Posterior cingulate gyrus (tissue), 11 donors: Measurements from ENCODE around the gene TEKT4.
A peak's percentile ranks its signal among the peaks of the same experiment; 100 is the strongest.
"Not testable (repeated sequence)": the region's sequence is repeated elsewhere in the genome, so short reads cannot be mapped to it uniquely, and the experiment has no call there.

Experiments used
- DNase-seq, 10 donors: peaks; one replicate each; pipeline versions ENCODE4 v3.0.0 to v3.0.0-alpha.2; 2020 to 2021; ENCODE audit warnings: mixed read lengths in 3 of 10
- intact Hi-C: fragments of 100-400 bp; cut with DNase I; formaldehyde crosslinking; loops from one replicate; pipeline ENCODE4 v1.15.1; 2023

TEKT4 gene, protein sequence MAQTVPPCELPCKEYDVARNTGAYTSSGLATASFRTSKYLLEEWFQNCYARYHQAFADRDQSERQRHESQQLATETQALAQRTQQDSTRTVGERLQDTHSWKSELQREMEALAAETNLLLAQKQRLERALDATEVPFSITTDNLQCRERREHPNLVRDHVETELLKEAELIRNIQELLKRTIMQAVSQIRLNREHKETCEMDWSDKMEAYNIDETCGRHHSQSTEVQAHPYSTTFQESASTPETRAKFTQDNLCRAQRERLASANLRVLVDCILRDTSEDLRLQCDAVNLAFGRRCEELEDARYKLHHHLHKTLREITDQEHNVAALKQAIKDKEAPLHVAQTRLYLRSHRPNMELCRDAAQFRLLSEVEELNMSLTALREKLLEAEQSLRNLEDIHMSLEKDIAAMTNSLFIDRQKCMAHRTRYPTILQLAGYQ

DNA sequence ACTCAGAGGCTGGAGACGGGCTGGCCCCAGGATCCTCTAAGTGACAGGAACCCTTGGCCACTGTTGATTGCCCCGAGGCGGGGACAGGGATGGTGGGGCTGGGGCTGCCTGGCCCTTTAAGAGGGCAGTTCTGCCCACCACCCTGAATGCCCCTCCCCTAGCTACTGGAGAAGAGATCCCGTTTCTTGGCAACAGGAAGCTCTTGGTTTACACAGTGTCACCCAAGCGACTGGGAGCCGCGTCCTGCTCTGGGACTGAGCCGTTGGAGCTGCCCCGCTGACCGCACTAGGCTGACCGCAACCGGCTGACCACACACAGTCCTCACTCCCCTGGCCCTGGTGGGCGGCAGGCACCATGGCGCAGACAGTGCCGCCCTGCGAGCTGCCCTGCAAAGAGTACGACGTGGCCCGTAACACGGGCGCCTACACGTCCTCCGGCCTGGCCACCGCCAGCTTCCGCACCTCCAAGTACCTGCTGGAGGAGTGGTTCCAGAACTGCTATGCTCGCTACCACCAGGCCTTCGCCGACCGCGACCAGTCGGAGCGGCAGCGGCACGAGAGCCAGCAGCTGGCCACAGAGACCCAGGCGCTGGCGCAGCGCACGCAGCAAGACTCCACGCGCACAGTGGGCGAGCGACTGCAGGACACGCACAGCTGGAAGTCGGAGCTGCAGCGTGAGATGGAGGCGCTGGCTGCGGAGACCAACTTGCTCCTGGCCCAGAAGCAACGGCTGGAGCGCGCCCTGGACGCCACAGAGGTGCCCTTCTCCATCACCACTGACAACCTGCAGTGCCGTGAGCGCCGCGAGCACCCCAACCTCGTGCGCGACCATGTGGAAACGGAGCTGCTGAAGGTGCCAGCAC lies at the start of gene TEKT4:
Gene TEKT4, plus strand, starts transcription at position 205 of the 862 bp plus-strand sequence. Its CDS starts 150 bp downstream, at position 355.
- intact Hi-C loops: no loop called here
- DNase-seq: peak in 3 of 10 donors; percentile 27 to 88 (median 64)

DNA sequence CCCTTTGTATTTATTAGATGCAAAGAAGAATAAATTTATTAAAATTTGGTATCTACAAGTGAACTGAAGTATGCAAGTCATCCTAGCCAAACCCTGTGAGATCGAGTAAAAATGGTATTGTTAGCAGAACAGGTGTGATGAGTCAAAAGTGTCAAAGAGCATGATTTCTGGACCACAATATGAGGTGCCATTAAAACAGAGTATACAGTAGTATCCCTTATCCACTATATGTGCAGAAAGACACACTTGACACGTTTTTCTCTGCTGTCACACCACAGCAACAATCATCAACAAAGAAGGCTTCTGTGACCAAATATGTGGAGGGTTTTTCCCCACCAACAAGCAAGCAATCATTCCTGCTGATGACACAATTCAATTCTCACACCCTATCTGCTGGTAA lies 32.0 kb upstream of the TEKT4 start:
- DNase-seq, intact Hi-C loops: not testable (repeated sequence)

DNA sequence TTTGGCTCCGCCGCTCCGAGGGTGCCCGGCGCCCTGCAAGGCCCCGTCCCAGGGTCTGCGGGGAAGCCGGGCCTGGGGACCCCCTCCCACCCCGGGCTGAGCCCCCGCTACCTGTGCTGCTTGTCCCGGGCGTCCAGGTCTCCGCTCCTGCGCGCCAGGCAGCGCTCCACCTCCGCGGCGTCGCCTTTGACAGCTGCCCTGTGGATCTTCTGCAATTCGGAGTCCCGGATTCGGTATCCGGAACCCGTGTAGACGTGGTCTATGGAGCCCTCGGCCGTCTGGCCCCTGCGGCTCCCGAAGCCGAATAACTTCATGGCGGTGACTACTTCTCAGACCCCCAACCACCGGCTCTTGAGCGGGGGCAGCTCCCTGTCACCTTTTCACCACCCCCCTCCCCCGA lies 14.4 kb upstream of the TEKT4 start:
- peak in 4 of 10 donors; percentile 17 to 70 (median 62) for DNase-seq
- intact Hi-C loops: not testable (repeated sequence)

DNA sequence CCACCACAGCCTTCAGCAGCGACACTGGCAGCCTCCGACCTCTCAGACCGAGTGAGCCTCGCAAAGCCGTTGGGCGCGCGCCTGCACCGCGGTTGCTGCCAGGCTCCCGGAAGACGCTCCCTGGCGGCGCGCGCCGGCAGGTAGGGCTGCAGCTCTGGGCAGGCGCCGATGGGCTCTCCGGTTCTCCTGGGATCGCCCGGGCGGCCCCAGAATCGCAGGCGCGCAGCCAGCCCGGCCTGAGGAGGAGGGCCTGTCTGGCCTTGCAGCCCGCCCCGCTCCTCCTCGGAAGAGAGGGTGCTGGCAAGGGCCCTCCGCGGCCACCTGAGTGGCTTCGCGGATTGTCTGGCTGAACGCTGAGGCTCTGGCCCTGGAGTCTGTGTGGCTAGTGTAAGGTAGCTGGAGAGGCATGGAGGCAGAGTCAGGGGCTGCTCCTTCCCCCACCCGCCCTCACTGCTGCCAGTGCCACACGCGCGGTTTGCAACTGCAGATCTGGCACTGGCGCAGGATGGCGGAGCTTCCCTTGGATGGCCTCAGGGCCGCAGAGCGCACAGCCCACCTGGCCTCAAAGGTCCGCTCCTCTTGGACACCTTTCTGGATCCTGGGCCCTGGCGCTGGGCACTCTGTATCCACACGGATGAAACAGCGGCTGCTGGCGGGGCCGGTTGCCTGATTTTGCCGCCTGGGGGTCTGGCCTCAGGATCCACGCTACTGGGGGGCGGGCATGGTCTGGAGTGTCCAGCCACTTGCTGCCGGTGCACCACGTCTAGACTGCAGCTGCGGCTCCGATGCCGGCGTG lies 13.7 kb upstream of the TEKT4 start:
- intact Hi-C loops: not testable (repeated sequence)
- DNase-seq: peak in 5 of 10 donors; percentile 7 to 82 (median 61)

- intact Hi-C loops: not testable (repeated sequence)
- peak in 2 of 10 donors; percentile 42 to 62 for DNase-seq
Observed at GRCh38 chr2:94858163-94858888, 12.9 kb upstream of the TEKT4 start.

- peak in 4 of 10 donors; percentile 8 to 87 (median 76) for DNase-seq
- intact Hi-C loops: no loop called here
Observed at GRCh38 chr2:94861308-94862152, 9.7 kb upstream of the TEKT4 start.

DNA sequence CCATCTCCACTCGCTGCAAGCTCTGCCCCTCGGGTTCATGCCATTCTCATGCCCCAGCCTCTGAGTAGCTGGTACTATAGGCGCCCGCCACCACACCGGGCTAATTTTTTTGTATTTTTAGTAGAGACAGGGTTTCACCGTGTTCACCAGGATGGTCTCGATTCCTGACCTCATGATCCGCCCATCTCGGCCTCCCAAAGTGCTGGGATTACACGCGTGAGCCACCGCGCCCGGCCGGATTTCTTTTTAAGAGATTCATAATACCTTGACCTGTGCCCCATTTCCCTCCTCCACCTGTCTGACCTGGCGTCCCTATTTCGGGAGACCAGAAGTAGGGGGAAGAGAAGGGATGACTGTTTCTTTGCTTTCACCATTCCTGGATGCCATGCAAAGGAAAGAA lies 8.3 kb upstream of the TEKT4 start:
- intact Hi-C loops: not testable (repeated sequence)
- DNase-seq: peak in 2 of 10 donors; percentile 25 to 49

GRCh38 chr2:94869131-94869530 lies 2.1 kb upstream of the TEKT4 start:
- no peak for DNase-seq
- intact Hi-C loops: no loop called here

GRCh38 chr2:94869552-94870439 lies 1.4 kb upstream of the TEKT4 start:
- peak in 3 of 10 donors; percentile 19 to 77 (median 63) for DNase-seq

DNA sequence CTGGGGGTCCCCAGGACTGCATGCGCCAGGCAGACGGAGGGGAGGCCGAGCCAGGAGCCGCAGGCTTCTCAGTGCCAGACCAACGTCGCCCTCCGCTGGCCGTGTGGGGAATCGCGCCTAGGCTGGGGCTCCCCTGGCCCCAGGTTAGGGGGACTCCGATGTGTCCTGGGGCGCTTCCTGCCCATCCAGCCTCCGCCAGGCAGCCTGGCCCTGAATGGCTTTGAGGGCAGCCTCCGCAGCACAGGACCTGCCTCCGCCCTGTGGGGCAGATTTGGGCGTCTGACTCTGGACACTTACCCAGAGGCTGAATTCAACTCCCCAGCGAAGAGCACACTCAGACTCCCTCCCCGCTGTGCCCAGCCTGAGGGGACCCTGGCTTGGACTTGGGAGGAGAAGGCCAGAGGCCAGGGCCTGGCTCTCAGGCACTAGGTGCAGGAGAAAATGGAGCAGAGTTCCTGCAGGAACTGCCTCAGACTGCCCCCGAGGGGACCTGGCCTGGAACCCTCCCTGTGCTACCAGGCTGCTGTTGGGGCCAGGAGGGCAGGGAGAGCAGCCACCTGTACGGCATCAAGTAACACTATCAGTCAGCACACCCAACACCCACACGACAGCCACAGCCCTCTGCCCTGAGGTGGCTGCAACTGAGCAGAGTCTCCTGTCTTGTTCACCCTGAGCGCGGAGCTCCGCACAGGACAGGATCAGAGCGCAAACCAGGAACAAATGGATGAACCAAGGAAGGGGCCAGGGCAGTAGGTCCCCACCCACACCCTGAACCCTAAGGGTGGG lies 597 bp upstream of the TEKT4 start:
- DNase-seq: peak in 4 of 10 donors; percentile 27 to 82 (median 71)
- intact Hi-C loops: no loop called here

More at GRCh38 chr2:94869552-94870439, 1.4 kb upstream of the TEKT4 start:
- intact Hi-C loops: no loop called here

DNA sequence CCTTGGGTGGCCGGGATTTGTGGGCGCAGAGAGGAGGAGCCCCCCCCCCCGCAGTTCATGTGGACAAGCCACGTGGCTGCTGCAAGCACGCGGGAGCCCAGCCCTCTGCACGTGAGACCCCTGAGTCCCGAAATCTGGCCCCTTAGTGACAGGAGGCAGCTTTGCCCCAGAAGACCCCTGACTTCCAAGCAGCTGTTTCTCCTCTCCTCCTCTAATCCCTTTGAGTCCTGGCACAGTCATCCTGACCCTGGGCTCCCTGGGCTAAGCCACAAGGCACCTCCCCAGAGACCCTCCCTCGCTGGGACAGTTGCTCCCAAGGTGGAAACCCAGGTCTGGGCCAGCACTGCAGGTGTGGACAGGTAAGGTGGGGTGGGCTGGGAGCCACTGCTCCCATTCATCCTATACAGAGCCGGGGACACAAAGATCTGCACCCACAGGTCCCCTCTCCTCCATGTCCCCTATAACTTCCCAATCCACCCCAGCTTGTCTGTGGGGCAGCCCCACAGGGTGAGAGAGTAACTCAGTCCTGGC lies 923 bp downstream of the TEKT4 start:
- DNase-seq: peak in 1 of 10 donors; percentile 73
- intact Hi-C loops: no loop called here

DNA sequence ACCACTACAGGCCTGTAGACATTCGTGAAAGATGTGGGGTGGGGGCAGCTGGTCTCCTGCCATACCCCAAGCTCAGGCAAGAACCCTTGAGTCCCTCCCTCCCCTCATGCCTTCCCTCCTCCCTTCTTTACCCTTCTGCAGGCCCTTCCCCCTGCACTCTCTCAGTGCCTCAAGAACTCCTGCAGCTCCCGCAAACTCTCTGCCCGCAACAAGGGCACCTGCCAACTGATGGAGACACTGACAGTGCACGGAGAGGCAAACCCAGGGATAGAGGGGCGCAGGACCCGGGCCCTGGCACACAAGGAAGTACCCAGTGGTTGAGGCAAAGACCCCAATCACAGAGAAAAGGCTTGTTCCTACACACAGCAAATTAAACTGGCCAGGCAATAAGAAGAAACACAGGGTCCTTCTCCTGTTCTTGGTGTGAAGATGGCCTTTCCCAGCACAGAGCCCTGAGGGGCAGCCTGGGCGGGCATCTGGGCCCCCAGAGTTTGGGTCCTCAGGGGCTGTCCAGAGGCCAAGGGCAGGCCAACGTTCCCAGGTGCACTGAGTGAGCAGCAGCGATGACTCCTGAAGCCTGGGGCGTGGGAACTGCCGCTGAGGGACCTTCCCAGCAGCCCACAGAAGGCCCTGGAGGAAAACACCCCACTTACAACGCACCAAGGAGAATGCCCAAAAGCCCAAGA lies 1.6 kb downstream of the TEKT4 start:
- peak in 2 of 10 donors; percentile 69 to 71 for DNase-seq

GRCh38 chr2:94873362-94874276 lies 2.4 kb downstream of the TEKT4 start:
- DNase-seq: peak in 3 of 10 donors; percentile 66 to 78 (median 68)
- intact Hi-C loops: no loop called here

More for the DNA sequence above, 1.6 kb downstream of the TEKT4 start:
- intact Hi-C loops: no loop called here

GRCh38 chr2:94874277-94874997 lies 3.2 kb downstream of the TEKT4 start:
- peak in 5 of 10 donors; percentile 45 to 84 (median 74) for DNase-seq
- intact Hi-C loops: no loop called here
